UCSD-AML1 (cell line): ENCODE results near the gene KLF3.

Experiments
- DNase-seq: peaks from one replicate; lab custom pipeline; 2025; ENCODE audit not compliant: unreplicated experiment; lab: John Stamatoyannopoulos, UW

KLF3 gene

GRCh38 chr4:38654273-38654672 is 9.7 kb upstream of the KLF3 start:
- DNase-seq, result no peak

GRCh38 chr4:38656111-38656510 is 7.9 kb upstream of the KLF3 start:
- DNase-seq, result no peak

- DNase-seq, result no peak
Measured at GRCh38 chr4:38659346-38659745, 4.7 kb upstream of the KLF3 start.

GRCh38 chr4:38660838-38661237 is 3.2 kb upstream of the KLF3 start:
- no peak for DNase-seq

GRCh38 chr4:38661371-38661770 is 2.6 kb upstream of the KLF3 start:
- no peak for DNase-seq

GRCh38 chr4:38662522-38663089 is 1.4 kb upstream of the KLF3 start:
- DNase-seq, result no peak

- no peak for DNase-seq
Measured at GRCh38 chr4:38663090-38663800, 754 bp upstream of the KLF3 start.

GRCh38 chr4:38664706-38665401 is 855 bp downstream of the KLF3 start:
- peak; percentile 69 for DNase-seq

GRCh38 chr4:38665551-38666411 is 1.8 kb downstream of the KLF3 start:
- no peak for DNase-seq

GRCh38 chr4:38666766-38667084 is 2.7 kb downstream of the KLF3 start:
- no peak for DNase-seq

- peak; percentile 70 for DNase-seq
Measured at GRCh38 chr4:38667085-38667893, 3.3 kb downstream of the KLF3 start.

- DNase-seq, result no peak
Measured at GRCh38 chr4:38668203-38668971, 4.4 kb downstream of the KLF3 start.

- DNase-seq, result no peak
Measured at GRCh38 chr4:38669208-38669607, 5.2 kb downstream of the KLF3 start.

GRCh38 chr4:38670109-38670901 is 6.3 kb downstream of the KLF3 start:
- no peak for DNase-seq

- no peak for DNase-seq
Measured at GRCh38 chr4:38670939-38671591, 7.1 kb downstream of the KLF3 start.

- DNase-seq, result no peak
Measured at GRCh38 chr4:38671592-38671940, 7.6 kb downstream of the KLF3 start.

GRCh38 chr4:38672074-38672396 is 8.0 kb downstream of the KLF3 start:
- DNase-seq, result no peak

- no peak for DNase-seq
Measured at GRCh38 chr4:38672397-38673129, 8.6 kb downstream of the KLF3 start.
